GM18511 (cell line): Measurements from ENCODE around the gene PRDM15.

Experiments
- ATAC-seq: cut with Tn5 transposase; IDR thresholded peaks from one replicate; pipeline ENCODE4 v1.9.1; 2021; ENCODE audit warnings: mild to moderate bottlenecking, moderate library complexity; ENCODE audit not compliant: unreplicated experiment

The PRDM15 gene

GRCh38 chr21:41886328-41886727 lies 7.2 kb upstream of the PRDM15 start:
- no peak for ATAC-seq

DNA sequence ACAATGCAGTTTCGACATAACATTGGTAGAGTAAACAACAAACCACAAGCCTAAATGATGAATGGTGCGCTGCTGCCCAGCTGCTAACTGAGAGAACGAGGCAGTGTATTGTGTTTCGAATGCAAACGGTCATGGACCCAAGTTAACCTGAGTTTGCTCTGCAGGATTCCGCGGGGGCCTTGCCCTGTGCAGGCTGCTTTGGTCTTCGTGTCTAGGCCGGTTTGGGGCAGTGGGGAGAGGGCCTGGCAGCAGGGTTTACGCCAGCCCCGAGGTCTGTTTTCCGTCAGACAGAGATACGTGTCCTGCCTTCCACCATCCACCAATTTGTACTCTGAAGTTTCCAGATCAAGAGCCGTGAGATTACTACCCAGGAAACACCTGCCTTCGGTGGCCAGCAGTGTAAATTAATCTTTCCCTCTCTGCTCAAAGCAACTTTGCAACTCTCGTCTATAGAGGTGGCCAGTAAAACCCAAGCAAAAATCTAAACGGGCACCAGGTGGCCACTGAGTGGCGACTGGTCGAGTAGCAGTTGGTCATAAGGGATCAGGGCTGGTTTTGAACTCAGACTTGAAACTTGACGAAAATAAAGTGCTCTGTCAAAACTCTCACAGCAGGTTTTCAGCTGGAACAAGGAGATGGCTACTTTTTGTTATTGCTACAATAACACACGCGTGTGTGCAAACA lies 6.3 kb upstream of the PRDM15 start:
- ATAC-seq = no peak

GRCh38 chr21:41884501-41885030 lies 5.4 kb upstream of the PRDM15 start:
- no peak for ATAC-seq

DNA sequence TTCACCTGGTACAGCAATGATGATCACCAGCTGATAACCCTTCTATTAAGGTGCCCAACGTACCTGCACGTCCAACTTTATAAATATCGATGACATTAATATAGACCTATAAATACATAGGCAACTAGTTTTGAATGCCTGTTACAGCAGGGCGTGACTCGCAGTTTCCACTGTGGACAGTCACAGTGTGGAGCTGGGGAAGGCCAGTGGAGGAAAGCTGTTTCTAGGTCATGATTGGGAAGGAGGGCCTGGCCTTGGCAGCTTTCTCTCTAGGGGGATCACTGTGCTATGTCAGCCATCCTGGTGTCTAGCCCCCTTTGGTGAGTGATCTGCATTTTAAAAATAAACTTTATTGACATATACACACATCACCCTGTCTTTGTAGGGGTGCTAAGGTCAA lies 4.4 kb upstream of the PRDM15 start:
- ATAC-seq = no peak

DNA sequence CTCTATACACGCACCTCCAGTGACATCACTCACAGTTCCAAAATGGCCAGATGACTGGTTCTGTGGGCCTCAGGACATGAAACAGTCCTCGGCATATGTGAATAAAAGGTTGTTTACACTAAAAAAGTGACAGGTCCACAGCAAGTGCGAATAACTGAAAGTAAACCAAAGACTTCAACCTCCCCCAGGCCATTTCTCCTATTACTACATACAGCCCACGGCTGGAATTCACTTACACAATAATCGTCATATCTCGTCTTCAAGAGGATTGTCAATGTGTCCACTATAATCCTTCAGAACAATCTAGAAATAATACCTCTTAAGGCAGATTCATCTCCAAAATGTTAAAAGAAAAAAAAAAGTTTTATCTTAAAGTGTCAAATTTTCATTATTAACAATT lies 1.9 kb upstream of the PRDM15 start:
- ATAC-seq = no peak

DNA sequence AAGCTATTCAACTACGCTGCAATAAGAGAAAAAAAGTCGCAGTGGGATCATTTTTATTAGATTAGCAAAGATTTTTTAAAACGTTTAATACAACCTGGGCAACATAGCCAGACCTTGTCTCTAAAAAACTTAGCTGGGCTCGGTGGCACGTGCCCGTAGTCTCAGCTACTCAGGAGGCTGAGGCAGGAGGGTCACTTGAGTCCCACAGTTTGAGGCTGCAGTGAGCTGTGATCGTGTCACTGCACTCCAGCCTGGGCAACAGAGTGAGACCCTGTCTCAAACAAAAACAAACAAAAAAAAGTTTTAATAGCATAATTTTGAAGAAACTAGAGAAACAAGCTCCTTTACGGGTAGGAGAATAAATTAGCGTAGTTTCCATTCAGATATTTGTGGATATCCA lies 1.0 kb upstream of the PRDM15 start:
- no peak for ATAC-seq

- peak; percentile 61 for ATAC-seq
These were observed 334 bp downstream of the PRDM15 start for GRCh38 chr21:41878831-41879189.

- peak; percentile 25 for ATAC-seq
These were observed 978 bp downstream of the PRDM15 start for GRCh38 chr21:41877901-41878830.

DNA sequence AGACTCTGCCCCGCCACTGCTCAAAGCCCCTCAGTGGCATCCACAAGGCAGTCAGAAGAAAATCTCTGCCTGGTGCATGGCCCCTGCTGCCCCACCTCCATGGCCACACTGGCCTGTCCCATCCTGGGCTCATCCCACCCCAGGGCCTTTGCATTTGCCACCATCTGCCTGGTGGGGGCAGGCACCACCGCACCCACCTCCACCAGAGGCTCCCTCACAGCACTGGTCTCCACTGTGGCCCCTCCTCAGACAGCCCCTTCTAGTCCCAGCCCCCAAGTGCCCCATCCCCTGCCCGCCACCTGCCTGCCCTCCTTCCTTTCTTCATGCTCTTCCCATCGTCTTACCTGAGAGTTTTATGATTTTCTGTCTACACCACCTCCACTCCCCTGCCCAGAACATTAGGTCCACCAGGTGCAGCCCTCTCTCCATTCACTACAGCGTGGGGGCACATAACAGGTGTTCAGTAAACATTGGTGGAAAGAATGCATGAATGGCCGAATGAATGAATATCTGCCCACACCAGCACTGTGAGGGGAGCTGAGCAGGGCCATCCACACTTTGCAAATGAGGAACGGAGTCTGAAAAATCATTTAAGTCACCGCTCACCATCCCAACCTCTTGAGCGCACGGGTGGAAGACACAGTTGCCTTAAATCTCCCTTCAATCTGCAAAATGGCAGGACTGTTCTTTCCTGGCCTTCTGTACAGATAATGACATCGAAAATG lies 2.1 kb downstream of the PRDM15 start:
- no peak for ATAC-seq

GRCh38 chr21:41876396-41876795 lies 2.7 kb downstream of the PRDM15 start:
- no peak for ATAC-seq

DNA sequence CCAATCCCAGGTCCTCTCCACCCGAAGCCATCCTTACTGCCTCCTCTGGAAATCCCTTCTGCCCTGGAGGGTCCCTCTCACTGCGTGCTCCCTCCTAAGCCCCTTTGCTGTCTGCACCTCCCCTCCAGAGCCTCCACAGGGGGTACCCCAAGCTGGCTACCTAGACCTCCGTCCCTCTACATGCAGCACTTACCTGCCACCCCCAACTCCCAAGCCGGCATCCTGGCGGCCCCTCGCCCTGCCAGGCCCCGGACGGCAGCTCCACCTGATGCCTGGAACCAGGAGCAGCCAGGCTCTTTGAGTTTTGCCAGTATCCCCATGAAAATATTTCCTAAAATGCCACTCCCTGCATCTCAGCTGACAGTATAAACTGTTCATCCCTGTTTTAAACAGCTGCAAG lies 4.1 kb downstream of the PRDM15 start:
- ATAC-seq = no peak

GRCh38 chr21:41874611-41875010 lies 4.5 kb downstream of the PRDM15 start:
- ATAC-seq = no peak

DNA sequence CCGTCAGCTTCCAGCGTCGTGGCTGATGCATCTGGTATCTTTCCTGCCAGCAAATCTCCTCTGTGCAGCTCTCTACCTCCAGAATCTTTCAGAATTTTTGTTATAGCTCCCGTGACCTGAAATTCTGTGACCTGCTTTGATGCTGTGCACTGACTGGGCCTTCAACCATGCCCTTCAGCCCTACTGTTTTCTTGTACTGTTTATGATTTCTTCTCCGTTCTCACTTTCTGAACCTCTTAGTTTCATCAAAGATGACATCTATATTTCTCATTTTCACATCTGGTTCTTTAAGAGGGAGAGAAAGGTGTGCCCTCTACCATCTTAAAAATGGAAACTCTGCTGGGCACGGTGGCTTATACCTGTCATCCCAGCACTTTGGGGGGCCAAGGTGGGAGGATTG lies 5.7 kb downstream of the PRDM15 start:
- no peak for ATAC-seq

GRCh38 chr21:41873005-41873404 lies 6.1 kb downstream of the PRDM15 start:
- ATAC-seq = no peak

DNA sequence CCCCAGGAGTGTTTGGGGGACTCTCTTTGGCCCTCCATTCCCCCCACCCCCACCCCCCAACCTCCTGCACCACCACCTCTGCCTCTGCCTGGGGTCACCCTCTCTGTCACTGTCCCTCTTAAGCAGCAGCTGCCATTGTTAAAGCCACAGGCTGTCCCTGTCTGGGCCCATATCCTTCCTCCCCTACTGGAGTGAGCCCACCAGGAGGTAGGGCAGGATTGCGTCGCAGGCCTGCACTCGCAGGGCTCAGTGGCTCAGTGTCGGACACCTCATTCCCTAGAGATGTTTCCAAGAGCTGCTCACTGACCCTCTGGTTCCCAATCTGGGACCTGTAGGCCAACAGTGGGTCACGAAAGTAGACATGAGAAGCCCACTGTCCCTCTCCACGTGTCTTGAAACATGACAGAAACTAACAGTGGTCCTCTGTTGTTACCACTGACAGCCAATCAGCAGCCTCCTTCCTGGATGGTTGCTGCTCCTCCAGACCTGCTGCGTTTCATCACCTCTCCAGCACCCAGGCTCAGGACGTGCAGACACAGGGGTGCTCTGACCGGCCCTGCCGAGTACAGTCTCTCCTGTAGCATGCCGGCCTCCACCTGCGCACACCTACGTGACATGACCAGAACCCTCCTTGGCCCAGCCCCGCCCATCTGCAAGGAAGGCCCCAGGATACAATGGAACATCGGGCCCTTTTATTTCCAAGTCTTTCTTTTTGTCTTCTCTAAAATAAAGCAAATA lies 7.7 kb downstream of the PRDM15 start:
- ATAC-seq = no peak

GRCh38 chr21:41869771-41870170 lies 9.4 kb downstream of the PRDM15 start:
- ATAC-seq = no peak

- peak; percentile 66 for ATAC-seq
These were observed 11.0 kb downstream of the PRDM15 start for GRCh38 chr21:41868062-41868710.

DNA sequence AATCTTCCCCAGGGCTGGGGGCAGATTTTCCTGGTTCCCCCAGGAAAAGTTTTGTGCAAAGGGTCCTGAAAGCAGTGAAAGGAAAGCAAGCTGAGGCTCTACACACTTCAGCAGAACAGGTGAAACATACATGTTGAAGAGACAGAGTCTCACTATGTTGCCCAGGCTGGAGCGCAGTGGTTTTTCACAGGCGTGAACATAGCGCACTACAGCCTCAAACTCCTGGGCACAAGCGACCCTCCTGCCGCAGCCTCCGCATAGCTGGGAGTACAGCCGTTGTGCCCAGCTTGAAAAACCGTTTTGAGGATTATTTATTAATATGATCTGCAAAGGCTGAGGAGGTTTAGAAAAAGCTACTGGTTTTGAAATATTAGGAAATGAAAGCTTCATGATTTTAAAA lies 11.8 kb downstream of the PRDM15 start:
- no peak for ATAC-seq

GRCh38 chr21:41866274-41866809 lies 12.8 kb downstream of the PRDM15 start:
- no peak for ATAC-seq
